Measurements from ENCODE around the gene GAB1. TPM values are rescaled to one million over a fixed set of nuclear protein-coding genes. Genes with fewer than 3 reads are reported as not detected.

GAB1 gene
- total RNA-seq, 2 donors from 2014 or later: 28.3 to 33.3 TPM

- Histone ChIP-seq H3K9me3 (ENCODE audit: control insufficient read depth, low read length) (peaks cover 6% of the 10 kb centered on the region), H3K9ac (ENCODE audit: extremely low read depth, low read length, poor library complexity, severe bottlenecking) (no peak overlapping the region), H3K27ac (ENCODE audit: low read depth, low read length) (no peak overlapping the region), H3K36me3 (ENCODE audit: control insufficient read depth, insufficient read depth, low read length) (no peaks in the 10 kb centered on the region), H3K4me1 (ENCODE audit: control insufficient read depth, insufficient read depth, low read length) (peaks cover 4% of the 10 kb centered on the region), H3K4me3 (ENCODE audit: low read length) (no peak overlapping the region), H3K27me3 (ENCODE audit: control insufficient read depth, insufficient read depth, low read length, poor library complexity, severe bottlenecking) (no peaks in the 10 kb centered on the region)
- no peak for TF ChIP-seq CTCF (conservative IDR thresholded peaks at IDR 0.05)
- DNase-seq: no peak
- Mint-ChIP-seq H3K4me3 (no peak overlapping the region), H3K9me3 (peaks cover 3% of the 10 kb centered on the region), H3K27me3 (ENCODE audit: insufficient read depth) (no peaks in the 10 kb centered on the region), H3K36me3 (ENCODE audit: low read depth) (no peaks in the 10 kb centered on the region), H3K4me1 (peaks cover 19% of the 10 kb centered on the region), H3K27ac (no peak overlapping the region)
- 75 to 95% methylated on average over 2 to 3 of the region's 4 CpGs for WGBS, 2 experiments (ENCODE audit: insufficient coverage in 1 of 2, insufficient read length in 1 of 2)
Observed at GRCh38 chr4:143326735-143327134, 9.9 kb upstream of the GAB1 start.

GRCh38 chr4:143329985-143330384 is 6.7 kb upstream of the GAB1 start:
- Mint-ChIP-seq H3K27me3 (ENCODE audit: insufficient read depth) (no peaks in the 10 kb centered on the region), H3K4me1 (peaks cover 19% of the 10 kb centered on the region), H3K27ac (no peak overlapping the region), H3K36me3 (ENCODE audit: low read depth) (no peaks in the 10 kb centered on the region), H3K4me3 (no peak overlapping the region), H3K9me3 (no peaks in the 10 kb centered on the region)
- TF ChIP-seq CTCF (conservative IDR thresholded peaks at IDR 0.05): peak; percentile 62
- Histone ChIP-seq H3K27ac (ENCODE audit: low read depth, low read length) (no peak overlapping the region), H3K9me3 (ENCODE audit: control insufficient read depth, low read length) (no peaks in the 10 kb centered on the region), H3K36me3 (ENCODE audit: control insufficient read depth, insufficient read depth, low read length) (no peaks in the 10 kb centered on the region), H3K4me3 (ENCODE audit: low read length) (no peak overlapping the region), H3K27me3 (ENCODE audit: control insufficient read depth, insufficient read depth, low read length, poor library complexity, severe bottlenecking) (no peaks in the 10 kb centered on the region), H3K4me1 (ENCODE audit: control insufficient read depth, insufficient read depth, low read length) (peaks cover 4% of the 10 kb centered on the region), H3K9ac (ENCODE audit: extremely low read depth, low read length, poor library complexity, severe bottlenecking) (no peak overlapping the region)
- DNase-seq: no peak
- 90 to 94% methylated on average over 5 to 6 of the region's 6 CpGs for WGBS, 2 experiments (ENCODE audit: insufficient coverage in 1 of 2, insufficient read length in 1 of 2)

GRCh38 chr4:143335979-143336780 is 496 bp upstream of the GAB1 start:
- peak overlapping the region; percentile 94 for H3K27ac ChIP-seq (ENCODE audit: low read depth, low read length)

More at GRCh38 chr4:143335979-143336780, 496 bp upstream of the GAB1 start:
- Mint-ChIP-seq H3K4me3 (peak overlapping the region; percentile 81), H3K36me3 (ENCODE audit: low read depth) (no peaks in the 10 kb centered on the region), H3K27ac (peak overlapping the region; percentile 95), H3K27me3 (ENCODE audit: insufficient read depth) (no peaks in the 10 kb centered on the region), H3K9me3 (no peaks in the 10 kb centered on the region), H3K4me1 (peaks cover 13% of the 10 kb centered on the region)
- no peak for TF ChIP-seq CTCF (conservative IDR thresholded peaks at IDR 0.05)
- Histone ChIP-seq H3K9me3 (ENCODE audit: control insufficient read depth, low read length) (no peaks in the 10 kb centered on the region), H3K27me3 (ENCODE audit: control insufficient read depth, insufficient read depth, low read length, poor library complexity, severe bottlenecking) (no peaks in the 10 kb centered on the region), H3K9ac (ENCODE audit: extremely low read depth, low read length, poor library complexity, severe bottlenecking) (peak overlapping the region; percentile 77), H3K36me3 (ENCODE audit: control insufficient read depth, insufficient read depth, low read length) (no peaks in the 10 kb centered on the region), H3K4me3 (ENCODE audit: low read length) (peak overlapping the region; percentile 82), H3K4me1 (ENCODE audit: control insufficient read depth, insufficient read depth, low read length) (no peaks in the 10 kb centered on the region)
- DNase-seq: peak; percentile 97
- 0% methylated on average over 1 to 85 of the region's 85 CpGs for WGBS, 2 experiments (ENCODE audit: insufficient coverage in 1 of 2, insufficient read length in 1 of 2)

All from endodermal cell (in vitro differentiated cells).